Epithelial cell of esophagus (primary cell): ENCODE measurements around the gene ZNF672.

ENCODE experiments used
- DNase-seq: peaks from one replicate; pipeline ENCODE4 v3.0.0; 2010; ENCODE audit warnings: low read depth
- H3K4me3 ChIP-seq: 2 replicates; pipeline ENCODE4 v1.5.1; 2011; ENCODE audit warnings: mild to moderate bottlenecking, low read length, control low read depth
- CTCF ChIP-seq: IDR thresholded peaks from 2 replicates; pipeline ENCODE4 v1.5.1; 2011; ENCODE audit warnings: low read depth, mild to moderate bottlenecking, low read length, control low read depth, inconsistent platforms; ENCODE audit not compliant: insufficient read depth; ENCODE audit errors: missing control alignments

ZNF672 gene

GRCh38 chr1:248837045-248837780, 811 bp upstream of the ZNF672 start:
- no peak for TF ChIP-seq CTCF
- no peak for DNase-seq
- peak overlapping the region; percentile 87 for H3K4me3 ChIP-seq

GRCh38 chr1:248838357-248839167, 538 bp downstream of the ZNF672 start:
- TF ChIP-seq CTCF, result no peak
- H3K4me3 ChIP-seq, result peak overlapping the region; percentile 87
- DNase-seq, result peak; percentile 92

- TF ChIP-seq CTCF, result no peak
- H3K4me3 ChIP-seq, result peak overlapping the region; percentile 87
- DNase-seq, result no peak
These were observed 1.1 kb downstream of the ZNF672 start for GRCh38 chr1:248839168-248839555.

- no peak for DNase-seq
- H3K4me3 ChIP-seq, result no peak overlapping the region
- no peak for TF ChIP-seq CTCF
These were observed 2.9 kb downstream of the ZNF672 start for GRCh38 chr1:248840946-248841345.

- peak; percentile 74 for TF ChIP-seq CTCF
- H3K4me3 ChIP-seq, result no peak overlapping the region
- DNase-seq, result peak; percentile 75
These were observed 3.8 kb downstream of the ZNF672 start for GRCh38 chr1:248841702-248842395.

- no peak overlapping the region for H3K4me3 ChIP-seq
- no peak for TF ChIP-seq CTCF
- DNase-seq, result peak; percentile 97
These were observed 4.8 kb downstream of the ZNF672 start for GRCh38 chr1:248842781-248843331.
